Mesenchymal stem cell (in vitro differentiated cells and primary cell): ENCODE results near the gene JDP2.

ENCODE experiments used
- DNase-seq: peaks from one replicate; pipeline ENCODE4 v3.0.0-alpha.2; 2013
- H2AFZ ChIP-seq: one replicate; pipeline ENCODE4 v1.6.1; 2013; ENCODE audit warnings: low read depth, mild to moderate bottlenecking, control low read depth, inconsistent platforms, low read length, moderate library complexity
- H2AK5ac ChIP-seq: 2 replicates; pipeline ENCODE4 v1.6.1; 2013; ENCODE audit warnings: low read length, moderate library complexity, mild to moderate bottlenecking, inconsistent platforms; ENCODE audit not compliant: severe bottlenecking
- H2BK120ac ChIP-seq: one replicate; pipeline ENCODE4 v1.6.1; 2013; ENCODE audit warnings: low read depth, mild to moderate bottlenecking, inconsistent platforms, low read length, moderate library complexity
- H2BK12ac ChIP-seq, 2 experiments: one replicate each; pipeline ENCODE4 v1.6.1; 2013; ENCODE audit warnings: inconsistent platforms in 2 of 2, low read length in 2 of 2, mild to moderate bottlenecking in 2 of 2, moderate library complexity in 2 of 2, control low read depth in 1 of 2
- H2BK15ac ChIP-seq: one replicate; pipeline ENCODE4 v1.6.1; 2013; ENCODE audit warnings: mild to moderate bottlenecking, low read depth, inconsistent platforms; ENCODE audit not compliant: poor library complexity, severe bottlenecking
- H2BK5ac ChIP-seq: 2 replicates; pipeline ENCODE4 v1.6.1; 2013; ENCODE audit warnings: low read depth, mild to moderate bottlenecking, low read length, control low read depth, inconsistent platforms; ENCODE audit not compliant: poor library complexity, severe bottlenecking
- H3K14ac ChIP-seq, 2 experiments: one replicate each; pipeline ENCODE4 v1.6.1; 2013; ENCODE audit warnings: inconsistent platforms in 2 of 2, low read length in 2 of 2, control low read depth in 1 of 2, mild to moderate bottlenecking in 1 of 2, moderate library complexity in 1 of 2
- H3K18ac ChIP-seq, 2 experiments: one replicate each; pipeline ENCODE4 v1.6.1; 2013; ENCODE audit warnings: inconsistent platforms in 2 of 2, low read length in 2 of 2, control low read depth in 1 of 2, low read depth in 1 of 2, mild to moderate bottlenecking in 1 of 2
- H3K23ac ChIP-seq, 2 experiments: one replicate each; pipeline ENCODE4 v1.6.1; 2013; ENCODE audit warnings: inconsistent platforms in 2 of 2, low read length in 2 of 2, mild to moderate bottlenecking in 2 of 2, moderate library complexity in 2 of 2, control low read depth in 1 of 2
- H3K27ac ChIP-seq: 2 replicates; pipeline ENCODE4 v1.5.1; 2013; ENCODE audit warnings: mild to moderate bottlenecking, moderate library complexity, low read length, control low read depth, inconsistent platforms; ENCODE audit not compliant: poor library complexity, severe bottlenecking
- H3K27me3 ChIP-seq, 2 experiments: 2 replicates each; pipeline versions ENCODE4 v1.6.1 to v1.7.0; 2013; ENCODE audit warnings: low read length in 2 of 2, mild to moderate bottlenecking in 2 of 2, moderate library complexity in 2 of 2, control low read depth in 1 of 2, inconsistent platforms in 1 of 2; ENCODE audit not compliant: control insufficient read depth in 1 of 2, insufficient read depth in 1 of 2
- H3K36me3 ChIP-seq, 2 experiments: 2 replicates each; pipeline versions ENCODE4 v1.6.1 to v1.7.0; 2013; ENCODE audit warnings: low read length in 2 of 2, control low read depth in 1 of 2, inconsistent platforms in 1 of 2, low read depth in 1 of 2, mild to moderate bottlenecking in 1 of 2; ENCODE audit not compliant: insufficient read depth in 2 of 2, control insufficient read depth in 1 of 2
- H3K4ac ChIP-seq, 2 experiments: one replicate each; pipeline ENCODE4 v1.6.1; 2013; ENCODE audit warnings: inconsistent platforms in 2 of 2, low read length in 2 of 2, mild to moderate bottlenecking in 2 of 2, moderate library complexity in 2 of 2, control low read depth in 1 of 2, low read depth in 1 of 2
- H3K4me1 ChIP-seq: 2 replicates; pipeline ENCODE4 v1.6.1; 2013; ENCODE audit warnings: low read depth, low read length, control low read depth; ENCODE audit not compliant: control insufficient read depth, insufficient read depth
- H3K4me2 ChIP-seq: 2 replicates; pipeline ENCODE4 v1.6.1; 2013; ENCODE audit warnings: low read length, mild to moderate bottlenecking, inconsistent platforms; ENCODE audit not compliant: poor library complexity, severe bottlenecking
- H3K4me3 ChIP-seq, 2 experiments: 2 replicates each; pipeline versions ENCODE4 v1.5.1 to v1.7.0; 2013; ENCODE audit warnings: low read length in 2 of 2, mild to moderate bottlenecking in 2 of 2, control low read depth in 1 of 2, low read depth in 1 of 2; ENCODE audit not compliant: insufficient read depth in 1 of 2
- H3K79me1 ChIP-seq: replicated peaks from 2 replicates; pipeline ENCODE4 v1.6.1; 2013; ENCODE audit warnings: mild to moderate bottlenecking, control low read depth, low read length, inconsistent platforms; ENCODE audit not compliant: poor library complexity, severe bottlenecking
- H3K9ac ChIP-seq: 2 replicates; pipeline ENCODE4 v1.7.0; 2013; ENCODE audit warnings: mild to moderate bottlenecking, low read length, moderate library complexity
- H3K9me3 ChIP-seq: 2 replicates; pipeline ENCODE4 v1.7.0; 2013; ENCODE audit warnings: mild to moderate bottlenecking, low read length; ENCODE audit not compliant: control insufficient read depth
- H4K8ac ChIP-seq: one replicate; pipeline ENCODE4 v1.6.1; 2013; ENCODE audit warnings: inconsistent platforms, mild to moderate bottlenecking, low read length, moderate library complexity
- H4K91ac ChIP-seq: one replicate; pipeline ENCODE4 v1.6.1; 2013; ENCODE audit warnings: mild to moderate bottlenecking, low read length, inconsistent platforms
- WGBS: methylation state at CpG from one replicate; pipeline ENCODE4 v1.1.7; 2013; ENCODE audit warnings: mixed read lengths; 5-methylcytosine and 5-hydroxymethylcytosine counted together

JDP2 gene

DNA sequence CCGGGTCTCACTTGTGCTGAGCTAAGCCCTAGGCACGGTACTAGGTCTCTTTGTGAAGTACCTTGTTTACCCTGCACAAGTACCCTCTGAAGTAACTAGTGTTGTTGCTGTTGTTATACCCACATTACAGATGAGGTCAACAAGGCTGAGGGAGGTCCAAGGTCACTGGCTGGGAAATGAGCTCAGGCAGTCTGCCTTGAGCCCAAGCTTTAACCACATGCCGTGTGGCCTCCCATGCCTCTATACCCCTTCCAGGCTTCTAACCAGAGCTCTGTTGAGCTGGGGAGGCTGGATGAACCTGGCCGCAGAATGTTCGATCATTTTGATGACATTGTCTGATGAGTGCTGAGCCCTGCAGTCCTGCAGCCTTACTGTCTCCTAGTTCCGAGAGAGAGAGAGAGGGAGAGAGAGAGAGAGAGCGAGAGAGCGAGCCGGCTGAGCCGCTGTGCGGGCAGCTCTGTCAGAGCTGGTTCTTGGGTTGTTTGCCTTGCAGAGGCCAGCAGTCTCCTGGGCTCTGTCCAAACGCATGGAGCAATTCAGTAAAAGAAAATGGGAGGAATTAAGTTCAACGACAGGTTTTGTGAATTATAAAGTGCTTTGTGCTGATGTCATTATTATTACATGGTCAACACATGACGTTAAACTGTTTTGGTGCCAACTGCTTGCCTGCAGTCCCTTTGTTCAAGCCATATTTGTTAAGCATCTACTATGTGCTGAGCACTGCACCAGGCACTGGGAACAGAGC is 13.1 kb downstream of the JDP2 start:
- H3K9ac ChIP-seq: peak overlapping the region; percentile 79

DNA sequence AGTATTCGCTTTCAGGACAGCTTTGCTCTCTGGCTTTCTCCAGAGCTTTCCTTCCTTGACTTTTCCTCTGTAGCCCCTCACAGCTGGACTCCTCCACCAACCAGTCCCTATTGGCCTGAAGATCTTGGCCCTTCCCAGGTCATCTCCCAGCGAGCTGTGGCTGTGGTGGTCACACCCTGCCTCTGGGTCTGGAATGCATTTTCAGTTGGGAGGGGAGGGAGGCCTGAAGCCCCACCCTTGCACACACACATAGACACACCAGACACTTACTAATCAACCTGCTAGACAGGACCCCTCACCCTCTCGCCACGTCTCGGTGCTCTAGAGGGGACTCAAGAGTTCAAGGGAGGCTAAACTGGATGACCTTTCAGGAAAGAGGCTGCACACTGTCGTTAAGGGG is 13.9 kb downstream of the JDP2 start:
- WGBS: 67% methylated on average over 6 of the region's 6 CpGs
- H4K91ac ChIP-seq: no peak overlapping the region
- H2BK5ac ChIP-seq: no peak overlapping the region
- no peak overlapping the region for H2AFZ ChIP-seq
- H3K4me3 ChIP-seq: peak overlapping the region in 1 of 2 experiments; percentile 20
- H2BK12ac ChIP-seq: peak overlapping the region in 1 of 2 experiments; percentile 2
- peaks cover 48 to 52% of the 10 kb centered on the region in 2 experiments for H3K36me3 ChIP-seq
- no peak overlapping the region for H2BK120ac ChIP-seq
- no peak overlapping the region for H3K23ac ChIP-seq
- no peak for DNase-seq
- H3K27ac ChIP-seq: no peak overlapping the region
- no peak overlapping the region for H2AK5ac ChIP-seq
- H2BK15ac ChIP-seq: no peak overlapping the region
- no peaks in the 10 kb centered on the region for H3K27me3 ChIP-seq
- H3K14ac ChIP-seq: no peak overlapping the region
- no peaks in the 10 kb centered on the region for H3K9me3 ChIP-seq
- H3K4me2 ChIP-seq: no peak overlapping the region
- no peak overlapping the region for H3K4ac ChIP-seq
- peak overlapping the region; percentile 79 for H3K9ac ChIP-seq
- peaks cover 23% of the 10 kb centered on the region for H3K79me1 ChIP-seq
- H3K18ac ChIP-seq: no peak overlapping the region
- no peak overlapping the region for H4K8ac ChIP-seq
- H3K4me1 ChIP-seq: no peaks in the 10 kb centered on the region

More for the DNA sequence above, 13.1 kb downstream of the JDP2 start:
- Histone ChIP-seq H3K9me3 (no peaks in the 10 kb centered on the region), H3K4me2 (no peak overlapping the region), H3K4ac (peak overlapping the region in 1 of 2 experiments; percentile 30), H3K4me3 (peak overlapping the region in 1 of 2 experiments; percentile 35), H2BK120ac (no peak overlapping the region), H2BK15ac (no peak overlapping the region), H3K36me3 (peaks cover 52 to 57% of the 10 kb centered on the region in 2 experiments), H3K14ac (no peak overlapping the region), H3K23ac (no peak overlapping the region), H2BK12ac (peak overlapping the region in 1 of 2 experiments; percentile 19), H4K91ac (no peak overlapping the region), H3K27me3 (no peaks in the 10 kb centered on the region), H3K4me1 (no peaks in the 10 kb centered on the region), H2BK5ac (no peak overlapping the region), H2AFZ (no peak overlapping the region), H3K27ac (no peak overlapping the region), H4K8ac (peak overlapping the region; percentile 45), H3K79me1 (peaks cover 23% of the 10 kb centered on the region), H3K18ac (no peak overlapping the region), H2AK5ac (no peak overlapping the region)
- peak; percentile 39 for DNase-seq
- WGBS: 79% methylated on average over 14 of the region's 14 CpGs

DNA sequence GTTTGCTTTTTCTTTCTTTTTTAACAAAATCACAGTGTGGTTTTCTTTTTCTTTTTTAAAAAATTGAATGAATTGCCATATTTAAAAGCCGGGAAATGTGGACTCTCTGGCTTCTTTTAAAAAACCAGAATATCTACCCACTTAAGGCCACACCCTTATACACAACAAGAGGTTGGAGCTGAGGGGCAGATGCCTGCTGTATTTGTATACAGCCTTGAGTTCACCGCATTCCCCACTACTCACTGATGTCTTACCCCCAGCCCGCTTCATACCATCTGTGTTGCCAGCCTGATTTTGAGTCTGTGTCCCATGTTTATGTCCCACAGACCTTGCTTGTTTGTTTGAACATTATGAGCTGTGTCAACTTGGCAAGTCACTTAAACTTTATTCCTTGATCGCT is 14.3 kb downstream of the JDP2 start:
- H3K18ac ChIP-seq: no peak overlapping the region
- no peak overlapping the region for H3K4ac ChIP-seq
- H3K79me1 ChIP-seq: peaks cover 23% of the 10 kb centered on the region
- no peak overlapping the region for H3K14ac ChIP-seq
- no peaks in the 10 kb centered on the region for H3K4me1 ChIP-seq
- H2AFZ ChIP-seq: no peak overlapping the region
- no peaks in the 10 kb centered on the region for H3K27me3 ChIP-seq
- H2BK5ac ChIP-seq: no peak overlapping the region
- peaks cover 46 to 52% of the 10 kb centered on the region in 2 experiments for H3K36me3 ChIP-seq
- H3K27ac ChIP-seq: no peak overlapping the region
- no peak overlapping the region for H3K4me2 ChIP-seq
- H2BK15ac ChIP-seq: no peak overlapping the region
- H3K9me3 ChIP-seq: no peaks in the 10 kb centered on the region
- no peak overlapping the region for H2AK5ac ChIP-seq
- WGBS: 96% methylated on average over 3 of the region's 4 CpGs
- H3K23ac ChIP-seq: no peak overlapping the region
- peak overlapping the region; percentile 79 for H3K9ac ChIP-seq
- no peak overlapping the region for H2BK120ac ChIP-seq
- no peak overlapping the region for H4K91ac ChIP-seq
- no peak for DNase-seq
- H2BK12ac ChIP-seq: peak overlapping the region in 1 of 2 experiments; percentile 7
- H3K4me3 ChIP-seq: no peak overlapping the region
- no peak overlapping the region for H4K8ac ChIP-seq

DNA sequence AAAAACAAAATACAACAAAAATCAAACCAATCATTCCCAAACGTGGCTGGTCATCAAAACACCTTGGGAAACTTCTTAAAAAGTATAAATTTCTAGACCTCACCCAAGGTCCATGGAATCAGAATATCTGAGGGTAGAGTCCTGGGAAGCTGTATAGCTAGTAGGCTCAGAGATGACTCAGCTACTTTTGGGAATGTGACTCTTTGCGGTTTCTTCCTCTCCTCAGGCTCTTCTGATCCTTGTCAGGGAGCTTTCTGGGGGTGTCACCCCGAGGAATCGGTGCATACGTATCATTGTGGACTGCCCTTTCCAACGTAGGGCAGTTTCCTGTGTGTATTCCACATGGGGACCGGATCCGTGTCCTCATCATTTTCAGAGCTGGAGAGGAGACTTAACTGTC is 14.8 kb downstream of the JDP2 start:
- no peak overlapping the region for H3K27ac ChIP-seq
- H4K91ac ChIP-seq: no peak overlapping the region
- no peak overlapping the region for H2AFZ ChIP-seq
- no peak overlapping the region for H3K14ac ChIP-seq
- H3K9me3 ChIP-seq: no peaks in the 10 kb centered on the region
- H3K9ac ChIP-seq: peak overlapping the region; percentile 79
- H3K79me1 ChIP-seq: peaks cover 23% of the 10 kb centered on the region
- no peak overlapping the region for H2BK12ac ChIP-seq
- no peak overlapping the region for H2BK15ac ChIP-seq
- H3K23ac ChIP-seq: no peak overlapping the region
- H4K8ac ChIP-seq: no peak overlapping the region
- no peaks in the 10 kb centered on the region for H3K27me3 ChIP-seq
- H2AK5ac ChIP-seq: no peak overlapping the region
- no peak overlapping the region for H3K4me2 ChIP-seq
- no peak overlapping the region for H3K18ac ChIP-seq
- peak; percentile 35 for DNase-seq
- H3K4me1 ChIP-seq: no peaks in the 10 kb centered on the region
- no peak overlapping the region for H3K4ac ChIP-seq
- WGBS: 82% methylated on average over 7 of the region's 8 CpGs
- H3K36me3 ChIP-seq: peaks cover 42 to 49% of the 10 kb centered on the region in 2 experiments
- H2BK5ac ChIP-seq: no peak overlapping the region
- peak overlapping the region in 1 of 2 experiments; percentile 54 for H3K4me3 ChIP-seq
- no peak overlapping the region for H2BK120ac ChIP-seq
